HepG2 (cell line): ENCODE data around the gene PRDX2. TPM values are rescaled to one million over a fixed set of nuclear protein-coding genes. Genes with fewer than 3 reads are reported as not detected.

Experiments
- AGO2 ChIP-seq: fragments of 200-400 bp; formaldehyde crosslinking; optimal IDR thresholded peaks from 2 replicates; pipeline ENCODE3; 2017; ENCODE audit warnings: mild to moderate bottlenecking, low read depth, low read length, moderate library complexity
- CAMTA2 ChIP-seq: sonication (generic); formaldehyde crosslinking; IDR thresholded peaks from 2 replicates; pipeline ENCODE4 v1.4.0; 2020; ENCODE audit warnings: mild to moderate bottlenecking, missing genetic modification reagents, borderline replicate concordance
- CBX5 ChIP-seq: sonication (generic); formaldehyde crosslinking; IDR thresholded peaks from 2 replicates; pipeline ENCODE4 v1.4.0; 2020; ENCODE audit warnings: missing genetic modification reagents, borderline replicate concordance
- CENPT ChIP-seq: sonication (generic); formaldehyde crosslinking; IDR thresholded peaks from 2 replicates; pipeline ENCODE4 v1.8.0; 2022; ENCODE audit warnings: low read depth, mild to moderate bottlenecking, moderate library complexity, missing genetic modification reagents
- ESRRA ChIP-seq: sonication (generic); formaldehyde crosslinking; IDR thresholded peaks from 2 replicates; pipeline ENCODE4 v1.5.1; 2020; ENCODE audit warnings: mild to moderate bottlenecking, low read depth, missing genetic modification reagents
- NR2C2 ChIP-seq: sonication (generic); formaldehyde crosslinking; IDR thresholded peaks from 2 replicates; pipeline ENCODE4 v1.4.0; 2020; ENCODE audit warnings: missing genetic modification reagents, mild to moderate bottlenecking, moderate library complexity, borderline replicate concordance
- PHF8 ChIP-seq: sonication (generic); formaldehyde crosslinking; IDR thresholded peaks from 2 replicates; pipeline ENCODE4 v1.5.0; 2020; ENCODE audit warnings: missing genetic modification reagents
- STAG1 ChIP-seq: sonication (generic); formaldehyde crosslinking; IDR thresholded peaks from 2 replicates; pipeline ENCODE4 v1.4.0; 2020; ENCODE audit warnings: missing genetic modification reagents
- TBX2 ChIP-seq: sonication (generic); formaldehyde crosslinking; IDR thresholded peaks from 2 replicates; pipeline ENCODE4 v1.5.0; 2020; ENCODE audit warnings: missing genetic modification reagents, mild to moderate bottlenecking, borderline replicate concordance
- ZFP36L1 ChIP-seq: sonication (generic); formaldehyde crosslinking; IDR thresholded peaks from 2 replicates; pipeline ENCODE4 v1.8.0; 2022; ENCODE audit warnings: mild to moderate bottlenecking, missing genetic modification reagents, moderate library complexity
- ZNF256 ChIP-seq: sonication (generic); formaldehyde crosslinking; conservative IDR thresholded peaks from 2 replicates; pipeline ENCODE4 v1.4.0; 2020; ENCODE audit warnings: missing genetic modification reagents
- ZNF33B ChIP-seq: sonication (generic); formaldehyde crosslinking; IDR thresholded peaks from 2 replicates; pipeline ENCODE4 v1.5.1; 2020; ENCODE audit warnings: mild to moderate bottlenecking, missing genetic modification reagents
- ZNF354B ChIP-seq: sonication (generic); formaldehyde crosslinking; IDR thresholded peaks from 2 replicates; pipeline ENCODE4 v1.8.0; 2022; ENCODE audit warnings: mild to moderate bottlenecking, missing genetic modification reagents
- ZNF512 ChIP-seq: sonication (generic); formaldehyde crosslinking; IDR thresholded peaks from 2 replicates; pipeline ENCODE4 v1.4.0; 2020; ENCODE audit warnings: mild to moderate bottlenecking, missing genetic modification reagents
- ZNF720 ChIP-seq: sonication (generic); formaldehyde crosslinking; IDR thresholded peaks from 2 replicates; pipeline ENCODE4 v1.4.0; 2020; ENCODE audit warnings: missing genetic modification reagents
- ZNF878 ChIP-seq: sonication (generic); formaldehyde crosslinking; IDR thresholded peaks from 2 replicates; pipeline ENCODE4 v1.8.1; 2023; ENCODE audit warnings: mild to moderate bottlenecking, missing genetic modification reagents, moderate library complexity
- polyA plus RNA-seq, 8 experiments: library from polyadenylated mRNA; depleted of rRNA in 3 of 8; stranded (reverse) in 7 of 8; unstranded in 1 of 8; fragments of >200 nt; fragmentation: Illumina TruSeq in 4 of 8; extraction: Trizol in 4 of 8; gene quantifications; 2 replicates each; pipeline versions ENCODE4 v1.2.1 to v1.2.3, GENCODE V29; 2011 to 2016; ENCODE audit warnings: low read depth in 4 of 8, missing spikeins in 1 of 8, mixed read lengths in 1 of 8; ENCODE audit not compliant: insufficient read depth in 1 of 8
- total RNA-seq, 5 experiments: library from RNA; depleted of rRNA; stranded (reverse); fragments of >200 nt; fragmentation: Illumina TruSeq; extraction: Trizol; gene quantifications; 2 replicates each; pipeline ENCODE4 v1.2.3, GENCODE V29; 2016; ENCODE audit warnings: low read depth in 1 of 5
- TF ChIP-seq, protein P1 (sequence below): sonication (generic); formaldehyde crosslinking; IDR thresholded peaks from 2 replicates; pipeline ENCODE4 v1.4.0; 2020; ENCODE audit warnings: missing genetic modification reagents
- TF ChIP-seq, protein P2 (sequence below): sonication (generic); formaldehyde crosslinking; IDR thresholded peaks from 2 replicates; pipeline ENCODE4; 2020; ENCODE audit warnings: missing genetic modification reagents, mild to moderate bottlenecking, borderline replicate concordance
- TF ChIP-seq, protein P3 (sequence below): sonication (generic); formaldehyde crosslinking; IDR thresholded peaks from 2 replicates; pipeline ENCODE4 v1.9.0; 2022; ENCODE audit warnings: low read depth, missing genetic modification reagents

PRDX2 gene
- total and polyA plus RNA-seq, 2 of the 13 experiments (the other 11 are each of a cell fraction or from before 2014, with no cell fraction given), result 218 to 381 TPM

- TF ChIP-seq, protein P1, sequence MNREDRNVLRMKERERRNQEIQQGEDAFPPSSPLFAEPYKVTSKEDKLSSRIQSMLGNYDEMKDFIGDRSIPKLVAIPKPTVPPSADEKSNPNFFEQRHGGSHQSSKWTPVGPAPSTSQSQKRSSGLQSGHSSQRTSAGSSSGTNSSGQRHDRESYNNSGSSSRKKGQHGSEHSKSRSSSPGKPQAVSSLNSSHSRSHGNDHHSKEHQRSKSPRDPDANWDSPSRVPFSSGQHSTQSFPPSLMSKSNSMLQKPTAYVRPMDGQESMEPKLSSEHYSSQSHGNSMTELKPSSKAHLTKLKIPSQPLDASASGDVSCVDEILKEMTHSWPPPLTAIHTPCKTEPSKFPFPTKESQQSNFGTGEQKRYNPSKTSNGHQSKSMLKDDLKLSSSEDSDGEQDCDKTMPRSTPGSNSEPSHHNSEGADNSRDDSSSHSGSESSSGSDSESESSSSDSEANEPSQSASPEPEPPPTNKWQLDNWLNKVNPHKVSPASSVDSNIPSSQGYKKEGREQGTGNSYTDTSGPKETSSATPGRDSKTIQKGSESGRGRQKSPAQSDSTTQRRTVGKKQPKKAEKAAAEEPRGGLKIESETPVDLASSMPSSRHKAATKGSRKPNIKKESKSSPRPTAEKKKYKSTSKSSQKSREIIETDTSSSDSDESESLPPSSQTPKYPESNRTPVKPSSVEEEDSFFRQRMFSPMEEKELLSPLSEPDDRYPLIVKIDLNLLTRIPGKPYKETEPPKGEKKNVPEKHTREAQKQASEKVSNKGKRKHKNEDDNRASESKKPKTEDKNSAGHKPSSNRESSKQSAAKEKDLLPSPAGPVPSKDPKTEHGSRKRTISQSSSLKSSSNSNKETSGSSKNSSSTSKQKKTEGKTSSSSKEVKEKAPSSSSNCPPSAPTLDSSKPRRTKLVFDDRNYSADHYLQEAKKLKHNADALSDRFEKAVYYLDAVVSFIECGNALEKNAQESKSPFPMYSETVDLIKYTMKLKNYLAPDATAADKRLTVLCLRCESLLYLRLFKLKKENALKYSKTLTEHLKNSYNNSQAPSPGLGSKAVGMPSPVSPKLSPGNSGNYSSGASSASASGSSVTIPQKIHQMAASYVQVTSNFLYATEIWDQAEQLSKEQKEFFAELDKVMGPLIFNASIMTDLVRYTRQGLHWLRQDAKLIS (CRISPR knock-in tag), result no peak
- TF ChIP-seq ZNF878 (CRISPR knock-in tag), result no peak
- TF ChIP-seq, protein P2, sequence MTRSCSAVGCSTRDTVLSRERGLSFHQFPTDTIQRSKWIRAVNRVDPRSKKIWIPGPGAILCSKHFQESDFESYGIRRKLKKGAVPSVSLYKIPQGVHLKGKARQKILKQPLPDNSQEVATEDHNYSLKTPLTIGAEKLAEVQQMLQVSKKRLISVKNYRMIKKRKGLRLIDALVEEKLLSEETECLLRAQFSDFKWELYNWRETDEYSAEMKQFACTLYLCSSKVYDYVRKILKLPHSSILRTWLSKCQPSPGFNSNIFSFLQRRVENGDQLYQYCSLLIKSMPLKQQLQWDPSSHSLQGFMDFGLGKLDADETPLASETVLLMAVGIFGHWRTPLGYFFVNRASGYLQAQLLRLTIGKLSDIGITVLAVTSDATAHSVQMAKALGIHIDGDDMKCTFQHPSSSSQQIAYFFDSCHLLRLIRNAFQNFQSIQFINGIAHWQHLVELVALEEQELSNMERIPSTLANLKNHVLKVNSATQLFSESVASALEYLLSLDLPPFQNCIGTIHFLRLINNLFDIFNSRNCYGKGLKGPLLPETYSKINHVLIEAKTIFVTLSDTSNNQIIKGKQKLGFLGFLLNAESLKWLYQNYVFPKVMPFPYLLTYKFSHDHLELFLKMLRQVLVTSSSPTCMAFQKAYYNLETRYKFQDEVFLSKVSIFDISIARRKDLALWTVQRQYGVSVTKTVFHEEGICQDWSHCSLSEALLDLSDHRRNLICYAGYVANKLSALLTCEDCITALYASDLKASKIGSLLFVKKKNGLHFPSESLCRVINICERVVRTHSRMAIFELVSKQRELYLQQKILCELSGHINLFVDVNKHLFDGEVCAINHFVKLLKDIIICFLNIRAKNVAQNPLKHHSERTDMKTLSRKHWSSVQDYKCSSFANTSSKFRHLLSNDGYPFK (CRISPR knock-in tag), result no peak
- no peak for TF ChIP-seq ZNF256 (CRISPR knock-in tag)
- TF ChIP-seq ZNF354B (CRISPR knock-in tag), result no peak
- 0 out of 2 replicates have a peak, but pooled peaks have one; percentile 6 for TF ChIP-seq NR2C2 (CRISPR knock-in tag)
- no peak for TF ChIP-seq ZNF33B (CRISPR knock-in tag)
- TF ChIP-seq TBX2 (CRISPR knock-in tag), result no peak
- TF ChIP-seq STAG1 (CRISPR knock-in tag), result no peak
- TF ChIP-seq, protein P3, sequence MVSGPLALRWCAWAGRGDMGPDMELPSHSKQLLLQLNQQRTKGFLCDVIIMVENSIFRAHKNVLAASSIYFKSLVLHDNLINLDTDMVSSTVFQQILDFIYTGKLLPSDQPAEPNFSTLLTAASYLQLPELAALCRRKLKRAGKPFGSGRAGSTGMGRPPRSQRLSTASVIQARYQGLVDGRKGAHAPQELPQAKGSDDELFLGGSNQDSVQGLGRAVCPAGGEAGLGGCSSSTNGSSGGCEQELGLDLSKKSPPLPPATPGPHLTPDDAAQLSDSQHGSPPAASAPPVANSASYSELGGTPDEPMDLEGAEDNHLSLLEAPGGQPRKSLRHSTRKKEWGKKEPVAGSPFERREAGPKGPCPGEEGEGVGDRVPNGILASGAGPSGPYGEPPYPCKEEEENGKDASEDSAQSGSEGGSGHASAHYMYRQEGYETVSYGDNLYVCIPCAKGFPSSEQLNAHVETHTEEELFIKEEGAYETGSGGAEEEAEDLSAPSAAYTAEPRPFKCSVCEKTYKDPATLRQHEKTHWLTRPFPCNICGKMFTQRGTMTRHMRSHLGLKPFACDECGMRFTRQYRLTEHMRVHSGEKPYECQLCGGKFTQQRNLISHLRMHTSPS (CRISPR knock-in tag), result no peak
- no peak for TF ChIP-seq CAMTA2 (CRISPR knock-in tag)
- TF ChIP-seq ZNF512 (CRISPR knock-in tag), result no peak
- TF ChIP-seq ESRRA, result no peak
- peak; percentile 57; the same call in 1 of the 2 replicates for TF ChIP-seq ZFP36L1 (CRISPR knock-in tag)
- peak; percentile 50; the same call in 1 of the 2 replicates for TF ChIP-seq PHF8
- TF ChIP-seq CENPT (CRISPR knock-in tag), result no peak
- TF ChIP-seq ZNF720 (CRISPR knock-in tag), result no peak
- no peak for TF ChIP-seq AGO2
- TF ChIP-seq CBX5 (CRISPR knock-in tag), result no peak
These were observed 23.3 kb downstream of the PRDX2 start (continued) for GRCh38 chr19:12778017-12778904.
